Measurements from ENCODE around the gene ALOX12B. TPM values are rescaled to one million over a fixed set of nuclear protein-coding genes. Genes with fewer than 3 reads are reported as not detected.

Gene ALOX12B
- total RNA-seq, 1 experiment from 2014 or later, result not detected

GRCh38 chr17:8095361-8095760 is 7.8 kb upstream of the ALOX12B start:
- Histone ChIP-seq H4K20me1 (ENCODE audit: insufficient read depth) (no peaks in the 10 kb centered on the region), H3K9me2 (ENCODE audit: insufficient read depth) (no peaks in the 10 kb centered on the region), H3K4me2 (no peak overlapping the region), H3K79me2 (ENCODE audit: low read depth) (no peaks in the 10 kb centered on the region), H3K4me1 (replicated peaks; ENCODE audit: insufficient read depth) (no peaks in the 10 kb centered on the region), H3K4me3 (no peak overlapping the region), H3F3A (ENCODE audit: insufficient read depth, low read depth) (no peaks in the 10 kb centered on the region), H2AFZ (no peak overlapping the region), H3K36me3 (ENCODE audit: low read depth) (no peaks in the 10 kb centered on the region), H3K27me3 (ENCODE audit: insufficient read depth, low read depth) (no peaks in the 10 kb centered on the region; the same call in 1 of the 2 replicates), H3K9me3 (ENCODE audit: insufficient read depth, low read depth) (no peaks in the 10 kb centered on the region), H3K27ac (no peak overlapping the region)
- BruUV-seq (replicated peaks), result no TSS peak
- intact Hi-C loops (cut with micrococcal nuclease; ENCODE audit: unreplicated experiment), result no loop called here
- TF ChIP-seq EZH2 (IDR thresholded peaks at IDR 0.05; ENCODE audit: low read depth) (no peak), CTCF (conservative IDR thresholded peaks at IDR 0.05) (no peak)
- POLR2A ChIA-PET (ENCODE audit: unreplicated experiment), result no interaction called here
- CTCF ChIA-PET, result no interaction called here
- no peak for DNase-seq

- no peak for DNase-seq
- no peaks in the 10 kb centered on the region for H3K9me2 ChIP-seq (ENCODE audit: insufficient read depth)
- H4K20me1 ChIP-seq (ENCODE audit: insufficient read depth), result no peaks in the 10 kb centered on the region
- H3K27me3 ChIP-seq (ENCODE audit: insufficient read depth, low read depth), result no peaks in the 10 kb centered on the region; the same call in 1 of the 2 replicates
- no peaks in the 10 kb centered on the region for H3K79me2 ChIP-seq (ENCODE audit: low read depth)
- no peak overlapping the region for H2AFZ ChIP-seq
- no peaks in the 10 kb centered on the region for H3F3A ChIP-seq (ENCODE audit: insufficient read depth, low read depth)
- no peaks in the 10 kb centered on the region for H3K36me3 ChIP-seq (ENCODE audit: low read depth)
- no peak overlapping the region for H3K27ac ChIP-seq
- ChIA-PET CTCF (interaction anchor here (0.9 to 2.0 kb wide), 4 partner anchors 10 to 34 kb away, joined by 3 to 8 read pairs (median 4); no protein-coding TSS in a partner anchor), POLR2A (ENCODE audit: unreplicated experiment) (no interaction called here)
- no peak overlapping the region for H3K4me2 ChIP-seq
- no peaks in the 10 kb centered on the region for H3K4me1 ChIP-seq (replicated peaks; ENCODE audit: insufficient read depth)
- H3K4me3 ChIP-seq, result no peak overlapping the region
- intact Hi-C loops (cut with micrococcal nuclease; ENCODE audit: unreplicated experiment), result no loop called here
- BruUV-seq (replicated peaks), result no TSS peak
- H3K9me3 ChIP-seq (ENCODE audit: insufficient read depth, low read depth), result no peaks in the 10 kb centered on the region
- TF ChIP-seq EZH2 (IDR thresholded peaks at IDR 0.05; ENCODE audit: low read depth) (no peak), CTCF (conservative IDR thresholded peaks at IDR 0.05) (no peak)
These were observed 3.6 kb upstream of the ALOX12B start for GRCh38 chr17:8091033-8091687.

GRCh38 chr17:8089728-8090127 is 2.2 kb upstream of the ALOX12B start:
- Histone ChIP-seq H4K20me1 (ENCODE audit: insufficient read depth) (no peaks in the 10 kb centered on the region), H3K79me2 (ENCODE audit: low read depth) (no peaks in the 10 kb centered on the region), H3K4me3 (no peak overlapping the region), H3K27me3 (ENCODE audit: insufficient read depth, low read depth) (no peaks in the 10 kb centered on the region; the same call in 1 of the 2 replicates), H3F3A (ENCODE audit: insufficient read depth, low read depth) (no peaks in the 10 kb centered on the region), H3K9me2 (ENCODE audit: insufficient read depth) (no peaks in the 10 kb centered on the region), H3K36me3 (ENCODE audit: low read depth) (no peaks in the 10 kb centered on the region), H2AFZ (no peak overlapping the region), H3K4me1 (replicated peaks; ENCODE audit: insufficient read depth) (no peaks in the 10 kb centered on the region), H3K4me2 (no peak overlapping the region), H3K9me3 (ENCODE audit: insufficient read depth, low read depth) (no peaks in the 10 kb centered on the region), H3K27ac (no peak overlapping the region)
- POLR2A ChIA-PET (ENCODE audit: unreplicated experiment), result no interaction called here
- intact Hi-C loops (cut with micrococcal nuclease; ENCODE audit: unreplicated experiment), result no loop called here
- CTCF ChIA-PET, result no interaction called here
- TF ChIP-seq EZH2 (IDR thresholded peaks at IDR 0.05; ENCODE audit: low read depth) (no peak), CTCF (conservative IDR thresholded peaks at IDR 0.05) (no peak)
- DNase-seq, result no peak
- no TSS peak for BruUV-seq (replicated peaks)

Measured in PC-9 (cell line).